GM19452 (cell line): Measurements from ENCODE around the gene LGR4.

Experiments
- ATAC-seq: cut with Tn5 transposase; IDR thresholded peaks from one replicate; pipeline ENCODE4 v1.9.1; 2021; ENCODE audit not compliant: unreplicated experiment

Gene LGR4

DNA sequence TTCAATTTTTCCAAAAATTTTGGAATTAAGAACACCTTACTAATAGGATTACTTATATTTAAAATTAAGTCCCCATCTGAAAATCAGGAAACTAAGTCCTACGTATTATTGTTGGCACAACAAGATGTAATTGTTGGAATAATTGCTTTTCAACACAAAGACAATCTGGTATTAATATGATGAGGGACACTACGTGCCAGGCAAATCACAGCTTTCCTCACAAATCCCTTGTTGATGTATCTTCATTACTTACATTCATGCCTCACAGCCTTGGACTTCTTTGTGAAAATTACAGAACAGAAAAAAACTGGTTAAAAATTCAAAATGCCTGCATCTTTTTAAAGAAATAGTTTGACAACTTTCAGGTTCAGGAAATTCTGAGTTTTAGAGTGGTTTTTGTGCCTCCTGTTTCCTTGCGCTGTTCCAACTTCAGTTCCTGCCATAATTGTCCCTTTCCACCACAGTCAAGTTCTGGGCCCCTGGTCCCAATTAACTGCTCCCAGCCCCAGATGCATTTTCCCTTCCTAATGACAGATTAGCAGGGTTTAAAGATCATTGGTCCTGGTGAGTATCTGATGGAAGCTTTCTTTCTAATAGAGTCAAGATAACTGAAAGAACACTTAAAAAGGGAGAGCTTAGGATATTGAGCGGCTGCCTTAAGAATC, 86.3 kb downstream of the LGR4 start:
- no peak for ATAC-seq

DNA sequence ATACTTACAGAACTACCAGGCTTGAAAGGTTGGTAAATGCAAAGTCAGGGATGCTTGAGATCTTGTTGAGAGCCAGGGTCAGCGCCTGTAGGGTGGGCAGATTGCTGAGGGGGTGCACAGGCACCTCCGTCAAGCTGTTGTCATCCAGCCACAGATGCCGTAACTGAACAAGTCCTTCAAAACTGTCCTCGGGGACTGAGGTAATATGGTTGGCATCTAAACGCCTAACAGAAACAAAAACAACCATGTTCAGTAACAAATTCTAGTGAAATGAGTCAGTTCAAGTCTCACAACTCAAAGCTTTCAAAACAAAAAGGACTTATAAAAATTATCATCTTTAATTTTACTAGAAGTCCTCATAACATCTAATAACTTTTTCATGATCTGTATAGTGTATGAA, 87.3 kb downstream of the LGR4 start:
- ATAC-seq, result no peak

DNA sequence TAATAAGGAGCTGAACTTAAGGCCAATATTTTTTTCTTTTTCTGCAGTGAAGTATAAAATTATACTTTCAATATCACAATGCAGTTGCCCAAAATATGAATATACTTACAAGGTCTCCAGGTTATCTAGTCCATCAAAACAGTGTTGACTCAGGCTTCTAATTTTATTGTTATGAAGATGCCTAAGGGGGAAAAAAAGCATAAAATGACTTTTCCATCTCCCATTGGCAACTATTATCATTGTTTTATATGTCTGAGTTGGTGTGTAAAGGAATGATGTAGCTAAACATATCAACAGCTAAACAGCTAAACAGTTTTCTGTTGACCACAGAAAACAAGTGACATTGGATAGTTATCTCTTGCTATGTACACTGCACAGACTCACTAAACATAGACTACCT, 88.4 kb downstream of the LGR4 start:
- no peak for ATAC-seq

DNA sequence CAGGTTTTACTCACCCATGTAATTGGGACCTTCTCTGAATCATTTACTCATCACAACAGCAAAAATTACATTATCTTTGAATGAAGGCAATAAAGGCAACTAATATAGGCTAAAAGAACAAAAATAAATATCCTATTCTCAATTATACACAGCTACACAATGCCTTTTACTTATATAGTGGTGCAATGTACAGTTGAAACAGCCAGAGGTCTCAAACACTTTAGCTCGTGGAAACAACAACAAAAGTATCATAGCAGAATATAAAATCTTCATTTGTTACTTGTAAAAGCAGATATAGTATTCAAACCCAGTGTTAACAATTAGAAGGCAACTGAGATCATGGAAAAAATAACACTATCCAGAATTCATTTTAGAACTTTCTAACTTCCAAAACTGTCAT, 88.9 kb downstream of the LGR4 start:
- ATAC-seq, result no peak

DNA sequence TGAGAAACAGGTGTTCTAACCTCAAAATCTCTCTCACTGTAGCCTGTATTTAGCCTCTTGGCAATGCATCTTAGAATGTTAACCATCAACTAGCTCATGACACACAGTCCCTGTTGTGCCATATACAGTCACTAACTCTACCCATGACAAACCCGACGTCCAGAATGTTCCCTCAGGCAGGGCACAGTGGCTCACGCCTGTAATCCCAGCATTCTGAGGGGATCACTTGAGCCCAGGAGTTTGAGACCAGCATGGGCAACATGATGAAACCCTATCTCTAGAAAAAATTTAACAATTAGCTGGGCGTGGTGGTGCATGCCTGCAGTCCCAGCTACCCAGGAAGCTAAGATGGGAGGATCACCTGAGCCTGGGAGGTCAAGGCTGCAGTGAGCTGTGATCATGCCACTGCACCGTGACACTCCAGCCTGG, 91.3 kb downstream of the LGR4 start:
- peak; percentile 65 for ATAC-seq

DNA sequence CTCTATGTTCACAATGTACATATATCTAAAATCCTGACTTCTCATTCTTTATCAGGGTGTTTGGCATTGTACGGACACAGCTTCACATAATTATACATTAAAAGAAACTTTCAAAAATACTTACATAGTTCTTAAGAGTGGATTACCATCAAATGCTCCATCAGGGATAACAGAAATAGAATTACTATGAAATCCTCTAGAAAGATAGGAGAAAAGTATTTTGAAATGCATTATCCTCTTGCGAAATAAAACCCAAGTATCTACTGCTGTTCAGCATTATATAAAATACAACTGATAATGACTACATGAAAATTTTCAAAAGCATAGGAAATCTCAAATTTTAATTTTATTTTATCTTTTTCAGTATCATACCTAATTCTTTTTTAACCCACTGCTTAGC, 91.8 kb downstream of the LGR4 start:
- ATAC-seq, result no peak

DNA sequence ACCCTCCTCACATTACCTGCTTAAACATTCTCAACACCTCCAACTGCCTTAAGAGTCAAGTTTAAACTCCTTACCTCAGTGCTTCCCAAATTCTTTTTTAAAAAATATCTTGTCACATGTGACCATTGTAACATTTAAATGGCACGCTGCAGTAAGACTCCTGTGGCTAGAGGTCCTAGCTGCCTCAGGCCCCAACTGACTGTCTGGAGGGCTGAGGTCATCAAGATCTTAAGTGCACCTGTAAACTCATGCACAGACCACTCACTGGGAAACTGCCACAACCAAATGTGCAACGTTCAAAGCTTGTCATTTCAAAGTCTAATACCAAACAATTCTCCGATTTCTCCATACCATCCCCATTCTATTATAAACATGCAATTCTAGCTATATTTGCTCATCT, 93.1 kb downstream of the LGR4 start:
- no peak for ATAC-seq

DNA sequence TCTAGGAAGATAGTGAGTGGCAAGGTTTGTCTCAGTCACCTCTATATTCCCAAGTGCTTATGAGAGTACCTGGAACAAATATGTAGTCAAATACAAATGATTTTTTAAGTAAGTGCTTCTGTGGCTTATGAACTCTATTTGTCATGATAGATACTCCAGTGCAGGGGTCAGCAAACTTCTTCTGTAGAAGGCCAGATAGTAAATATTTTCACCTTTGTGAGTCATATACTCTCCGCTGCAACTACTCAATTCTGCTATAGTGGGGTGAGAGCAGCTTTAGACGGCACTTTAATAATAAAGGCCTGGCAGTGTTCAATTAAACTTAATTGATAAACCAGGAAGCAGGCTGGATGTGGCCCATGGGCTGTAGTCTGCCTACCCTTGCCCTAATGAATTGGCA, 97.2 kb downstream of the LGR4 start:
- ATAC-seq, result no peak

DNA sequence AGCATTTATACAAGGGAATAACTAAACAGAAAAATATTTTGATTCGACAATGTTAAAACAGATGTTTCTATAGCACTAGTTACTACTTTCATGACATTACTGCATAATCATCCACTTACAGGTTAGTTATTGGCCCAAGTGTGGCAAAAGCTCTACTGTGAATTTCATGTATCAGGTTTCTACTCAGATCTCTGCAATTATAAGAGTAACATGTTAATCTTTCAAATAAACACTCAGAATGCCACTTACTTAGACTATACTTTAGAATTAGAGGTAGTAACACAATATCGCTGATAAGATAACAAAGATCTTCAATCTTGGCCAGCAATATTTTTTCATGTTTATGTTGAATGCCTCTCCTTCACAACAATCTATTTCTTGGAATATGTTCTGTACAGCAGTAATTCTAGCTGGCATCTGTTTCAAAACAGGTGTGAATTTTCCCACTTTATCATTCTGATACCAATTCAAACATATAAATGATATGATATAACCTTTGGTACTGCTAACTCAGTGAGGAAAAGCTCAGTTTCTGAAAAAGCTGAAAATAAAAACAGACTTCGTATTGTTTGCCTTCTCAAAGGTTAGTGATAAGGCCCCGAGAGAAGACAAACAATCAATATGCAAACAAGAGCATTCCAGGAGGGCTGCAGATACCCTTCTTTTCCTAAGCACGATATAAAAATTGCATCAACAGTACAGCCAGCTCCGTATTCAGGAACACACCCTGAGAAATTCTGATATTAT, 98.6 kb downstream of the LGR4 start:
- no peak for ATAC-seq

DNA sequence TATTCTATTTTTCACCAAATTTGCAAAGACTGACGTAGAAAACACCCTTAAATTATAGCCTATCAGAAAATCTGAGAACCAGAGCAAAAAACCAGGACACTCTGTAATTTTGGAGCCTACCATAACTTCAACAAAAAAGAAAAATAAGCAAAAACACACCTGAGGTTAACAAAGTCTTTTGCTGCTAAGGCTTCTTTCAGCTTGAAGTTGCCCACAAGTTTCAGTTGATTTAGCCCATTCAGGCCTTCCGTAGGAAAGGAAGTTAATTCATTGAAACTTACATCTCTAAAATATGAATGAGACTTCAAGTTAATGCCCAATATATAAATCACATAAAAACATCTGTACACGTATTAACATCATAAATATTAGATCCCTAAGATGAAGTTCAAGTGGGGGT, 99.2 kb downstream of the LGR4 start:
- ATAC-seq, result no peak

DNA sequence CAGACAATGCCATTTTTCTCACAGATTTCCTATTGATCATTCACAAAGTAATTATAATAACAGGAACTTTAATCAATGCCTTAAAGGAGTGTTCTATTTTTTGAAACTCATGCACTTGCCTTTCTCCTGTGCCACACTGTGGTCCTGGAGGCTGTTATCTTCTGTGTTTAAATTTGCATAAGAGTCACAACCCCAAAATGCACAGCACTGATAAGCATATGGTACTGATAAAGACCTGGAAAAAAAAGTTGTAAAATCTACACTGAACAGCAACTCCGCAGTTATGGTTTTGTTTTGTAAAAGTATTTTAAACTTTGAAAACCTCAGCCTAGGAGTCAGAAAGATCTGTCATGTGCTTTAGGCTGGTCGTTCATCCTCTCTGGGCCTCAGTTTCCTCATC, 100.4 kb downstream of the LGR4 start:
- no peak for ATAC-seq

DNA sequence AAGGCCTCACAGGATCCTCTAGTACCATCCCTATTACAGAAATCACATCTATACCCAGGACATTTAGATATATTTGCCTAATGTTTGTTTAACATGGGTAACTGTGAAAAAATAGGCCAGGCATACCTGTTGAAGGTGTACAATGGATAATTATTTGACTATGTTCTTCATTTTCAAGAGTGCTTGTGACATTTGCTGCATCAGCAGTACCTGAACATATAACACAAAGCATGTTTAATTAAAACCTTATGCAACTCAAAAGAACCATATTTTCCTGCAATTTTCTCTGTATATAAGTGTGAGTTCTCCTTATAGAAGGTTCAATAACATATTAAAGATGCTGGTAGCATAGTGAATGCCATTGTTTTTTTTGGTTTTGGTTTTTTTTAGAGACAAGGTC, 101.1 kb downstream of the LGR4 start:
- no peak for ATAC-seq

DNA sequence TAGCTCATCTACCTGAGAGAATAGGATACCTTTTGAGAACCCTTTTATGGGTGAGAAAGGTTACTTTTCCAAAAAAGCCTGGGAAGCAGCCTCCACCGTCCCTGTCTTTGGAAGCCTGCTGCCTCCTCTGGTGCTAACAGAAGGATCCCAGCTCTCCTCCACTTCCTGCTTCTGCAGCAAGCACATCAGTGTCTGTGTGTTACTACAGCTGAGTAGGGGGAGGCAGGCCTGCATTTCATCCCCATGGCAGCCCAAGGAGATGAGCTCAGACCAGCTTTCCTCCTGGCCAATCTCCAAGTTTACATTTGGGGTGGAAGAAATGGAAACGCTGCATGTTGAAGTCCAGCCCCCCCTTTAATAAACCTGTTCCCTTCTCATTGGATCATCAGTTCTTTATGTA, 102.2 kb downstream of the LGR4 start:
- no peak for ATAC-seq

DNA sequence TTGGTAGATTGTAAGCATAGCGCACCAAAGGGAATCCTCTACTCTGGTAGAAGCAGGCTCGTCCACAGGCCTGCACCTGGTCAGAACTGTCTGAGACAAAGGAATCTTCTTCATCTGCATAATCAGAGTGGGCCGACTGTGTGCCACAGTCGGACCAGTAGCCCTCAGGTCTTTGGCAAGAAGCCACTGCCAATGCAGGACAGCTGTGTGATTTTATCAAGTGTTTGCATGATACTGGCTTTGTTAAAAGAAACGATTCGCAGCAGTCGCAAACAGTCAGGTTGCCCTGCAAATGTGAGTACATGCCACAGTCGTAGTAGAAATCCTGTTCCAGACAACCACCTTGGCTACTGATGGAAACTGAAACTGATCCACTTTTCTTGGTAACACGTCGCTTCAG, 104.7 kb downstream of the LGR4 start:
- no peak for ATAC-seq

DNA sequence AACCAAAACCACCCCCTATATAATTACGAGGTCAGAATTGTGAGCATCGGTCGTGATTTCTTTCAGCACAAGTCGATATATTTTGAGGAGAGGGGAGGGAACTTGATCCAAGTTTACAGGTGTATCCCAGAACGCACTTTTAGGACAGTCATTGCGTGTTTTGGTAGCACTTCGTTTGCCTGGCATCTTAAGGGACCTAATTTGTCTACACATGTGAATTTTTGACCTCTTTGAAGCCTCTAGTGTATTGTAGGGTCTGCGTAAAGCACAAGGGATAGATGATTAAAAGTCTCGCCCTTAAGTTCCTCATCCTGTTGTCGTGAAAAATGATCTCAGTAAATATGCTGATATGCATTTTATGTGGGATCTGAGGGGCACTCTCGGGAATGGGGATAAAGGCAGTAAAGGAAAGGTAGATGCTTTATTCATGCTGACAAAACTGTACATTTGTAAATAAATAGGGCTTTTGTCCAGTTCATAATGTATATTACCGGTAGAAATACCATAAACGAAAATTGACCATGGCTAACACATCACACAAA, 108.9 kb downstream of the LGR4 start:
- ATAC-seq, result no peak

DNA sequence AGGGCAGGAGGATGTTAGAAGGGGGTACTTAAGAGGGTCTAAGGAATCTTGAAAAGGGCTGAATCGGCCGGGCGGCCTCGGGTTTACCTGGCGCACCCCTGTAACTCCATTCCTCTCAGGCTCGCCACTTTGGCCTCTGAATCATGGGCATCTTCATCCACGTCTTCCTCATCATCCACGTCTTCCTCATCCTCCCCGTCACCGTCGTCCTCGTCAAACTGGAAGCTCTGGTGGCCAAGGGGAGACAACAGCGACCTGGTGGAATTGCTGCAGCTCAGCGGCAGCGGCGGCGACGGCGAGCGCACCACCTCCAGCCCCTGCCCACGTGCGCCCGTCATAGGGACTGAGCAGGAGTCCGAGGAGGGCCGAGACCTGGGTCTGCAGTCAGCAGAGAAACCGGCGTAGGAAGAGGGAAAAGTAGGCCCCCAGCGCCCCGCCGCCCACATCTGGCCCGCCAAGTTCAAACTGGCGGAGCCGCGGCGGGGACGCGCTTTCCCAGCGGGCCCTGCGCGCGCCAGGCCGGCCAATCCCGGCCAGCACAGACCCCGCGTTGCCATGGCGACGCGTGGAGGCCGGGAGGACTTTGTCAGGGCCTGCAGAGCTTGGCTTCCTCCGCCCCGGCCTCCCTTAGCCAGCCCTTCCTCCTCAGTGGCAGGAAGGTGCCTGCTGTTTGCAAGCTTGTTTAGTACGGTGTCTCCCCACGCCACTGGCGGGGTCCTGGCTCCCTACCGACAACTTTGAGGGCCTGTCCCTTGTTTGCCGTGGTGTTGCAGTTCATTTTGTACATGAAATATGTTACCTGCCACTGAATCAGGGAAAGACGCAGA, 109.6 kb downstream of the LGR4 start, which contains the start of gene CCDC34:
Gene CCDC34, minus strand, starts transcription at position 467 of the 827 bp plus-strand sequence. Its CDS starts 21 bp downstream, at position 446.
- ATAC-seq, result peak; percentile 100

DNA sequence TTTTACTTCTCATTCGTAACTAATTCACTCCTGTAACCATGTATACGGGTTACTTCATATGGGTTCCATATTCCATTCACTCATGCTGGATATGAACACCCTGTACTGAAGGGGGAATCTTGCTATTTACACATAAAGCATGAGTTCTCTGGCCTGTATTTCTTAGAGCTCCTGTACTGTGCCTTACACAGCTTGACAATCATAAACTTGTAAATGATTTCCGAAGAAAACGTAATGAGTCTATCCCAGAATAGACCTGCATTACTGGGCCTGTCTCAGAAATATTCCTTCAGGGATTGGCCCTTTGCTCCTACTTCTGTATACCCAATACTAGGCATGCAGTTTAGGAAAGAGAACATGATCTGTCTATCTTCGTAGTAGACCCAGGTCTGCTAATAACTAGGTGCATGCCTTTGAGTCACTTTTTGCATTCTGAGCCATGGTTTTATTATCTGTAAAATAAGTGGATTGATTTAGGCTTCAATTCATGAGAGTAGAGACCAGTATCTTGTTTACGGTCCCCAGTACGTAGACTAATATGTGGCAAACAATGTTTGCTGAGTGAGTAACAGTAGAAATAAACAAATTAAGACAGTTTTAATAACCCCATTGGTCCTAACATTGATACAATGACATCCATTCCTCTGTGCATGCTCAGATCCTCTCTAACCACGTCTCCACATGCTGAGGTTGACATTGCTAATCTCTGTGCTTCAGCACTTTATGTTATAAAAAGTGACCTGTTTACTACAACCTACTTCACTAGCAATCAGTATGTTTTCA, 110.8 kb downstream of the LGR4 start:
- ATAC-seq, result no peak

DNA sequence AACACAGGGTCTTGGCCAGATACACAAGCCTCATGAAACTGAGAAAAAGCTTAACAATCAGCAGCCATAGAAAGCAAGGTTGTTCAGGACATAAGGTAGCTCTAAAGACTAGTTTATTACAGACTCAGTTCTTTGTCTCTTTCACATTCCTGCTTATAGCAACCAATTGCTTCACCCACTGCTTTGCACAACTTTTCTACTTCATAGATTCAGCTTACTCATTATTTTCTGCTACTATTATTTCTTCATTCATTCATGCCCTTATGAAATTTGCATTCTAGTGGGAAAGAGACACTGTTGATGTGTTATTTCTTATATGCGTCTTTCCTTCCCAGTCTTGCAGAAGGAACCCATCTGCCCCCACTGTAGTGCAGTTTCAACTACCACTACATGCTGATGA, 114.3 kb downstream of the LGR4 start:
- no peak for ATAC-seq

DNA sequence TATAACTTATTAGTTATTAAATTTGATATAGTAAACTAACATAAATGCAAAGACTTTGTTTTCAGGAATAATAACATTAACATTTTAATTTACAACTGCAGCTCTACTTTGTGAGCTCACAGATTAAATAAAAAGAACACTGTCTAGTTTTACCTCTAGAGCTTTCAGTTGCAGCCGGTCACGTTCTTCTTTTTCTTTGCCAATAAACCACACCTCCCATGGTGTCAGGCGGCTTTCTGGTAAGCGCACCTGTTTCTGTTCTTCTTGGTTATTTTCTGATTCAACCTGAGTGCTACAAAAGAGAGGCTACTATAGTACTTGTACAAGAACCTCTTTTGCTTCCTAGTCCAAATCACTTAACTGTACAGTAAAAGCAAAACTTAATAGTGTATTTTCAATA, 115.3 kb downstream of the LGR4 start:
- ATAC-seq, result no peak

DNA sequence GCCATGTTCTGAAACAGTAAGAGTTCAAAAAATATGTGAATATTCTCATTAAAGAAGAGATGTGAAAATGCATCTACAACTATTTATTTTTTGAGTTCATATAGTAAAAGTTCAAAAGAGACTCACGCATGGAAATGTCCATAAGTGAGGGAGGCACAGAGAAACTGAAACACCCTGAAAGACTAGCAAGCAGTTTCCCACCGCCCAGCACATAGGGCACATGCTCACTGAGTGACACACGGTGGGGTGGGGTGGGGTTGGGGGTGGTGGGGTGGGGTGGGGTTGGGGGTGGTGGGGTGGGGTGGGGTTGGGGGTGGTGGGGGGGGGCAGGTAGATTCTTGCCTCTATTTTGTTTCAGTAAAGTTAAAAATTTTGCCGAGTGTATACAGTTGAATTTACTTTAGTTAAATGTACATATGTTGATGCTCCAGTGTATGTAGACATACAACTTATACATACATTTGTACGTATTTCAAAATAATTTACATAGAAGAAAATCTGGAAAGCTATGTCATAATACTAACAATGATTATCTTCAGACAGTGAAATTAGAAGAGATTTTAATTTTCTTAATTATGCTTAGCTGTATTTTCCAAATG, 115.9 kb downstream of the LGR4 start:
- ATAC-seq, result no peak
